Bronchial epithelial cell (primary cell): ENCODE measurements around the gene PDE1C. TPM values are rescaled to one million over a fixed set of nuclear protein-coding genes. Genes with fewer than 3 reads are reported as not detected.

Source experiments
- DNase-seq: peaks from one replicate; pipeline ENCODE4 v3.0.0-alpha.2; 2010; ENCODE audit warnings: low read depth
- FAIRE-seq: peaks from 2 replicates; lab custom pipeline; 2011; peaks lifted over from hg19 to GRCh38; lab: Jason Lieb, UNC
- H3K27me3 ChIP-seq: 2 replicates; pipeline ENCODE4 v1.5.1; 2011; ENCODE audit warnings: low read length; ENCODE audit not compliant: control insufficient read depth, insufficient read depth
- H3K36me3 ChIP-seq: 2 replicates; pipeline ENCODE4 v1.5.1; 2011; ENCODE audit warnings: low read length; ENCODE audit not compliant: control insufficient read depth, insufficient read depth
- H3K4me3 ChIP-seq: 2 replicates; pipeline ENCODE4 v1.5.1; 2011; ENCODE audit warnings: mild to moderate bottlenecking, low read depth, low read length, control low read depth
- total RNA-seq: library from RNA; depleted of rRNA; stranded (reverse); fragments of >200 nt; gene quantifications from 2 replicates; pipeline ENCODE4 v1.2.1, GENCODE V29; 2014
- TF ChIP-seq, protein P1 (sequence below): IDR thresholded peaks from 2 replicates; pipeline ENCODE4 v1.5.1; 2011; ENCODE audit warnings: mild to moderate bottlenecking, moderate library complexity, low read length, control low read depth, inconsistent platforms; ENCODE audit not compliant: insufficient read depth, severe bottlenecking

The PDE1C gene
- total RNA-seq, 1 donor from 2014 or later, result not detected

- FAIRE-seq, result no peak
- TF ChIP-seq, protein P1, sequence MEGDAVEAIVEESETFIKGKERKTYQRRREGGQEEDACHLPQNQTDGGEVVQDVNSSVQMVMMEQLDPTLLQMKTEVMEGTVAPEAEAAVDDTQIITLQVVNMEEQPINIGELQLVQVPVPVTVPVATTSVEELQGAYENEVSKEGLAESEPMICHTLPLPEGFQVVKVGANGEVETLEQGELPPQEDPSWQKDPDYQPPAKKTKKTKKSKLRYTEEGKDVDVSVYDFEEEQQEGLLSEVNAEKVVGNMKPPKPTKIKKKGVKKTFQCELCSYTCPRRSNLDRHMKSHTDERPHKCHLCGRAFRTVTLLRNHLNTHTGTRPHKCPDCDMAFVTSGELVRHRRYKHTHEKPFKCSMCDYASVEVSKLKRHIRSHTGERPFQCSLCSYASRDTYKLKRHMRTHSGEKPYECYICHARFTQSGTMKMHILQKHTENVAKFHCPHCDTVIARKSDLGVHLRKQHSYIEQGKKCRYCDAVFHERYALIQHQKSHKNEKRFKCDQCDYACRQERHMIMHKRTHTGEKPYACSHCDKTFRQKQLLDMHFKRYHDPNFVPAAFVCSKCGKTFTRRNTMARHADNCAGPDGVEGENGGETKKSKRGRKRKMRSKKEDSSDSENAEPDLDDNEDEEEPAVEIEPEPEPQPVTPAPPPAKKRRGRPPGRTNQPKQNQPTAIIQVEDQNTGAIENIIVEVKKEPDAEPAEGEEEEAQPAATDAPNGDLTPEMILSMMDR, result no peak
Observed at GRCh38 chr7:31748084-31748483, 322.1 kb downstream of the PDE1C start.

DNA sequence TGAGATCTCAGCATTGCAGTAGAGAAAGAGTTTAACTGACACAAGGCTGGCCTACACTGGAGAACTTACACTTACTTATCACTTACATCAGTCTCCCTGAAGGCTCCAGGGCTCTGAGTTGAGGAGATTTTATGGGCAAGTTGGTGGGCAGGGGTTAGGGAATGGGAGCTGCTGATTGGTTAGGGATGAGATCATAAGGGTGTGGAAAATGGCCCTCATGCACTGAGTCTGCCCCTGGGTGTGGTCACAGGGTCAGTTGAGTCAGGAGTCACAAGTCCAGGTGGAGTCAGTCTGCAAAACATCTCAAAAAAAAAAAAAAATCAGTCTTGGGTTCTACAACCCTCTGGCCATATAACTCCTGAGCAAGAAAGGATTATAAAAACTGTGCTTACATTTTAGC lies 322.7 kb downstream of the PDE1C start:
- FAIRE-seq (no peak), DNase-seq (peak; percentile 72)
- Histone ChIP-seq H3K27me3 (no peaks in the 10 kb centered on the region), H3K4me3 (no peak overlapping the region), H3K36me3 (no peaks in the 10 kb centered on the region)
- TF ChIP-seq, protein P1, result no peak

More at GRCh38 chr7:31748084-31748483, 322.1 kb downstream of the PDE1C start:
- H3K4me3 ChIP-seq, result no peak overlapping the region
- no peaks in the 10 kb centered on the region for H3K27me3 ChIP-seq
- peak; percentile 55 for DNase-seq
- H3K36me3 ChIP-seq, result no peaks in the 10 kb centered on the region

- Histone ChIP-seq H3K27me3 (no peaks in the 10 kb centered on the region), H3K4me3 (no peak overlapping the region), H3K36me3 (no peaks in the 10 kb centered on the region)
- TF ChIP-seq, protein P1, result peak; percentile 75
- peak; percentile 43 for FAIRE-seq
- DNase-seq, result peak; percentile 67
Observed at GRCh38 chr7:31744294-31744874, 325.8 kb downstream of the PDE1C start.

DNA sequence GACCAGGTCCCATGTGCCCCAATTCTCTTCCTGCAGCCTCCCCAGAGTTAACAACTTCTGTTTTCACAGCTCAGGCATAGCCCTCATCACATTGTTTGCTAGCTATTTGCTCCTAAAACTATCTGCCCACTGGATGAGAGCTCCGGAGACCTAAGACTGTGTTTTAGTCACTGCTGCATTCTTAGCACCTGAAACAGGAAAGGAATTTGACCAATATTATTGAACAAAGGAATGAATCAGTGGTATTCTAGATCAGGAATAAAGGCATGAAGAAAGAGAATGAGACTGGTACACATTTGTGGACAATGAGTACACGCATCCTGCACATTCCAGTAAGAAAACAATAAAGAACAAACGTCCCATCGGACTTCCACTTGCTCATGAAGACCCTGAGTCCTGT lies 328.4 kb downstream of the PDE1C start:
- no peak overlapping the region for H3K4me3 ChIP-seq
- FAIRE-seq (no peak), DNase-seq (peak; percentile 12)
- TF ChIP-seq, protein P1, result no peak
- H3K27me3 ChIP-seq, result no peaks in the 10 kb centered on the region
- no peaks in the 10 kb centered on the region for H3K36me3 ChIP-seq

DNA sequence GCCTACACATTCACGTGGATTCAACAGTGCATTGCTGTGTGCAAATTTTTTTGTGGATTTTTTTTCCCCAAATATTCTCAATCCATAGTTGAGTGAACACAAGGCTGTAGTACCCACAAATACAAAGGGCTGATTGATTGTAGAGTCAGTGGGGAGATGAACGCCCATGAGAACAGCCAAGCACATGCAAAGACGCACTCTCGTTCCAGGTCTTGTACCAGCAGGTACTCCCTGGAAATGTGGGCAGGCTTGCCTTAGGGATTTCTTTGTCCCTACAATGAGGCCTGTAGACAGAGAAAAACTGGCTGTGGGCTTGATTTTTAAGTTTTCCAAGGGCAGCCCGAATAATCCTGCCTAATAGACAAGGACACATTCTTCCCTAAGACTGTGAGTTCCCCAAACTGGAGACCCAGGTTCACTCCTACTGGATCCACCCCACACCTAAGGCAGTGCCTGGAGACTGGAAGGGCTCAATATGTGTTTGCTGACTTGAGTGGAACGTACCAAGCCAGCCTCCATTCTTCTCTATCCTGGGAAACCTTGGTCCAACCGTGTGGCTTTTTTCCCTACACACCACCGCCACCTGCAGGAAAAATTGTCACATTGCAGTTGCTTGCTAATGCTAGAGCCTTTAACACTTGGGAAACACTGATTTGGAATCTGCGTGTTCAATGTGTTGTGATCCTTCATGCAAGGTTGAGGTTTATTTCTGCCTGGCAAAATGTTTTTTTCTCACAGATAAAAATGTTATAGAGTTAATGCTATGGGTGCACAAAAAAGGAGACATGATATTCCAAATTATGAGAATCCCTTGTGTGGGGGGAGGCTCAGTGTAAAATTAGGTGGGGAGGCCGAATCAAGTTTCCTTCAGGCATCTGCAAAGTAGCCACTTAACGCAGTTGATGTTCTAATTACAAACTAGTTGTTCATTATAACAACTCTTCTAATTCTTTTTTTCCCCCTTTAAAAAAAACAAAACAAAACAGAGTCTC lies 333.9 kb downstream of the PDE1C start:
- H3K4me3 ChIP-seq, result no peak overlapping the region
- peak; percentile 68 for FAIRE-seq
- H3K36me3 ChIP-seq, result no peaks in the 10 kb centered on the region
- TF ChIP-seq, protein P1, result peak; percentile 89
- DNase-seq, result peak; percentile 46
- no peaks in the 10 kb centered on the region for H3K27me3 ChIP-seq
